Measurements from ENCODE around the gene DDX1.

GRCh38 chr2:15546297-15547098 lies 45.2 kb upstream of the DDX1 start:
- TF ChIP-seq ZSCAN18 (CRISPR knock-in tag; IDR thresholded peaks at IDR 0.05) = no peak
- no peak for TF ChIP-seq USF2 (CRISPR knock-in tag; IDR thresholded peaks at IDR 0.05)
- no peak for TF ChIP-seq SP1 (CRISPR knock-in tag; conservative IDR thresholded peaks at IDR 0.05)
- TF ChIP-seq CTCF (IDR thresholded peaks at IDR 0.05) = peak; percentile 28; the same call in 1 of the 2 replicates
- TF ChIP-seq MAX (CRISPR knock-in tag; IDR thresholded peaks at IDR 0.05) = no peak

Data from WTC11 (cell line).